ENCODE data around the gene ADAMTS15. TPM values are rescaled to one million over a fixed set of nuclear protein-coding genes. Genes with fewer than 3 reads are reported as not detected.

Gene ADAMTS15
- polyA plus RNA-seq, 4 donors = 54.9 to 71.1 (median 63.8) TPM

GRCh38 chr11:130456286-130456685 is 7.8 kb downstream of the ADAMTS15 start:
- no peak for DNase-seq (ENCODE audit: low read depth in 4 of 4, low spot score in 2 of 4)

GRCh38 chr11:130457623-130458409 is 9.4 kb downstream of the ADAMTS15 start:
- DNase-seq (ENCODE audit: low read depth in 4 of 4, low spot score in 2 of 4) = no peak

GRCh38 chr11:130458410-130458729 is 9.9 kb downstream of the ADAMTS15 start:
- no peak for DNase-seq (ENCODE audit: low read depth in 4 of 4, low spot score in 2 of 4)

- DNase-seq (ENCODE audit: low read depth in 4 of 4, low spot score in 2 of 4) = no peak
These were observed 11.1 kb downstream of the ADAMTS15 start for GRCh38 chr11:130459521-130459920.

- no peak for DNase-seq (ENCODE audit: low read depth in 4 of 4, low spot score in 2 of 4)
These were observed 13.8 kb downstream of the ADAMTS15 start for GRCh38 chr11:130462101-130462885.

- DNase-seq (ENCODE audit: low read depth in 4 of 4, low spot score in 2 of 4) = no peak
These were observed 14.5 kb downstream of the ADAMTS15 start for GRCh38 chr11:130462931-130463330.

- no peak for DNase-seq (ENCODE audit: low read depth in 4 of 4, low spot score in 2 of 4)
These were observed 15.9 kb downstream of the ADAMTS15 start for GRCh38 chr11:130464291-130464812.

- no peak for DNase-seq (ENCODE audit: low read depth in 4 of 4, low spot score in 2 of 4)
These were observed 16.8 kb downstream of the ADAMTS15 start for GRCh38 chr11:130465263-130465662.

- DNase-seq (ENCODE audit: low read depth in 4 of 4, low spot score in 2 of 4) = no peak
These were observed 18.9 kb downstream of the ADAMTS15 start for GRCh38 chr11:130467116-130467900.

- DNase-seq (ENCODE audit: low read depth in 4 of 4, low spot score in 2 of 4) = no peak
These were observed 20.7 kb downstream of the ADAMTS15 start for GRCh38 chr11:130469181-130469580.

GRCh38 chr11:130470832-130471706 is 22.6 kb downstream of the ADAMTS15 start:
- DNase-seq (ENCODE audit: low read depth in 4 of 4, low spot score in 2 of 4) = no peak

- no peak for DNase-seq (ENCODE audit: low read depth in 4 of 4, low spot score in 2 of 4)
These were observed 23.4 kb downstream of the ADAMTS15 start for GRCh38 chr11:130471731-130472433.

- no peak for DNase-seq (ENCODE audit: low read depth in 4 of 4, low spot score in 2 of 4)
These were observed 24.1 kb downstream of the ADAMTS15 start for GRCh38 chr11:130472434-130472961.

GRCh38 chr11:130473056-130473794 is 24.8 kb downstream of the ADAMTS15 start:
- DNase-seq (ENCODE audit: low read depth in 4 of 4, low spot score in 2 of 4) = no peak

GRCh38 chr11:130473795-130474377 is 25.4 kb downstream of the ADAMTS15 start:
- DNase-seq (ENCODE audit: low read depth in 4 of 4, low spot score in 2 of 4) = no peak

- no peak for DNase-seq (ENCODE audit: low read depth in 4 of 4, low spot score in 2 of 4)
These were observed 26.4 kb downstream of the ADAMTS15 start for GRCh38 chr11:130474637-130475400.

GRCh38 chr11:130475426-130476053 is 27.1 kb downstream of the ADAMTS15 start:
- DNase-seq (ENCODE audit: low read depth in 4 of 4, low spot score in 2 of 4) = no peak
